Activated T-helper 17 cell treated with anti-CD3 and anti-CD28 coated beads, Interleukin-2, amount 50 U/mL, for 72 hours (primary cell): ENCODE measurements around the gene SGMS2. TPM values are rescaled to one million over a fixed set of nuclear protein-coding genes. Genes with fewer than 3 reads are reported as not detected.

Source experiments
- ATAC-seq: fragments of 150-1000 bp; cut with Tn5 transposase; replicated peaks from 2 replicates; pipeline ENCODE4 v1.10.0; 2021; ENCODE audit warnings: mild to moderate bottlenecking, moderate library complexity
- H3K27ac Mint-ChIP-seq: one replicate; pipeline ENCODE4 v1.8.0; 2022; ENCODE audit warnings: mixed read lengths
- H3K27me3 Mint-ChIP-seq: one replicate; pipeline ENCODE4 v1.8.0; 2022; ENCODE audit warnings: mixed read lengths
- H3K36me3 Mint-ChIP-seq: one replicate; pipeline ENCODE4 v1.8.0; 2022; ENCODE audit warnings: low read depth, mild to moderate bottlenecking, mixed read lengths
- H3K4me1 Mint-ChIP-seq: one replicate; pipeline ENCODE4 v1.8.0; 2022; ENCODE audit warnings: mixed read lengths
- H3K4me3 Mint-ChIP-seq: one replicate; pipeline ENCODE4 v1.8.0; 2022; ENCODE audit warnings: mild to moderate bottlenecking, mixed read lengths
- H3K9me3 Mint-ChIP-seq: one replicate; pipeline ENCODE4 v1.8.0; 2022; ENCODE audit warnings: mixed read lengths
- total RNA-seq, 2 donors: library from RNA; stranded (reverse); gene quantifications; one replicate each; pipeline ENCODE4 v1.2.3, GENCODE V29; 2022

SGMS2 gene
- total RNA-seq, 2 donors from 2014 or later: 0.19 to 1.2 TPM

- H3K9me3 Mint-ChIP-seq: no peaks in the 10 kb centered on the region
- no peak overlapping the region for H3K27ac Mint-ChIP-seq
- no peak overlapping the region for H3K4me3 Mint-ChIP-seq
- peaks cover 14% of the 10 kb centered on the region for H3K27me3 Mint-ChIP-seq
- no peaks in the 10 kb centered on the region for H3K4me1 Mint-ChIP-seq
- ATAC-seq: no peak
- no peaks in the 10 kb centered on the region for H3K36me3 Mint-ChIP-seq
Observed at GRCh38 chr4:107838861-107839565, 14.3 kb downstream of the SGMS2 start.

- H3K27ac Mint-ChIP-seq: no peak overlapping the region
- H3K4me3 Mint-ChIP-seq: no peak overlapping the region
- no peaks in the 10 kb centered on the region for H3K4me1 Mint-ChIP-seq
- peaks cover 19% of the 10 kb centered on the region for H3K27me3 Mint-ChIP-seq
- H3K36me3 Mint-ChIP-seq: no peaks in the 10 kb centered on the region
- H3K9me3 Mint-ChIP-seq: no peaks in the 10 kb centered on the region
- ATAC-seq: no peak
Observed at GRCh38 chr4:107843391-107843790, 18.7 kb downstream of the SGMS2 start.

DNA sequence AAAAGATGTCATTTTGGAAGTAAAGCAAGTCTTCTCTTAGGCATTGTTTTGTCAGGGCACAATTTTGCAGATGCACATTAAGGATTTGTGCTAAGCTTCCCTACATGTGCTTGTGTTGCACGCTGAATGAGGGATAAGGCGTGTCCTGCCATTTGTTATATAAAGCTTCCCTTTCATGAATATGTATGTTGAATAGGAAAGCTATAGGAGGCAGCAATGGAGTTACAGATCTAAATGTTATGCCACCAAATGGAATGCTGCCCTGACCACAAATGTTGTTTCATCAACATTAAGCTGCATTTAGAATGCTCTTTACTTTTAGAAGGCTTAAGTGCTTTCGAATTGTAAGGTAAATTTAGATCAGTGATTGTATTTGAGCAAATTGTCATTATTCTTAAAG, 20.9 kb downstream of the SGMS2 start:
- ATAC-seq: no peak
- Mint-ChIP-seq H3K9me3 (peaks cover 4% of the 10 kb centered on the region), H3K4me3 (no peak overlapping the region), H3K4me1 (peaks cover 6% of the 10 kb centered on the region), H3K27me3 (peaks cover 15% of the 10 kb centered on the region), H3K27ac (no peak overlapping the region), H3K36me3 (no peaks in the 10 kb centered on the region)

DNA sequence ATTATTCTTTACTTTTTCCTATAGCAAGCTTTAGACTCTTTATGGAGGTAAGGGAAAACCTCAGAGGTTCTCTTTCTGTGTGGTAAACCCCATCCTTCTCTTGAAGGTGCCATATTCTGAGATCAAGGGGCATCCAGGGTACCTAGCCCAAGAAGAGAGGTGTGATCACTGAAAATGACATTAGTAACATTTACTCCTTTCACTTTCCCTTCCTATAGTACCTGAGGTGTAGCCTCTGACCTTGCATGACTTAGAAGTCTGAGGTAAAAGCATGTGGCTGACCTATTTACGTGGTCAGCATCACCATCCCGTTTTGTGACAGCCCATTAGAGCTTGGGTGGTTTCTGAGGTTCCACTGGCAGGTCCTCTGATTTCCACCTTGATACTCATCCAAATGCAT, 25.7 kb downstream of the SGMS2 start:
- Mint-ChIP-seq H3K27ac (no peak overlapping the region), H3K36me3 (no peaks in the 10 kb centered on the region), H3K4me1 (peaks cover 10% of the 10 kb centered on the region), H3K9me3 (peaks cover 4% of the 10 kb centered on the region), H3K27me3 (peaks cover 6% of the 10 kb centered on the region), H3K4me3 (no peak overlapping the region)
- ATAC-seq: peak; percentile 74

DNA sequence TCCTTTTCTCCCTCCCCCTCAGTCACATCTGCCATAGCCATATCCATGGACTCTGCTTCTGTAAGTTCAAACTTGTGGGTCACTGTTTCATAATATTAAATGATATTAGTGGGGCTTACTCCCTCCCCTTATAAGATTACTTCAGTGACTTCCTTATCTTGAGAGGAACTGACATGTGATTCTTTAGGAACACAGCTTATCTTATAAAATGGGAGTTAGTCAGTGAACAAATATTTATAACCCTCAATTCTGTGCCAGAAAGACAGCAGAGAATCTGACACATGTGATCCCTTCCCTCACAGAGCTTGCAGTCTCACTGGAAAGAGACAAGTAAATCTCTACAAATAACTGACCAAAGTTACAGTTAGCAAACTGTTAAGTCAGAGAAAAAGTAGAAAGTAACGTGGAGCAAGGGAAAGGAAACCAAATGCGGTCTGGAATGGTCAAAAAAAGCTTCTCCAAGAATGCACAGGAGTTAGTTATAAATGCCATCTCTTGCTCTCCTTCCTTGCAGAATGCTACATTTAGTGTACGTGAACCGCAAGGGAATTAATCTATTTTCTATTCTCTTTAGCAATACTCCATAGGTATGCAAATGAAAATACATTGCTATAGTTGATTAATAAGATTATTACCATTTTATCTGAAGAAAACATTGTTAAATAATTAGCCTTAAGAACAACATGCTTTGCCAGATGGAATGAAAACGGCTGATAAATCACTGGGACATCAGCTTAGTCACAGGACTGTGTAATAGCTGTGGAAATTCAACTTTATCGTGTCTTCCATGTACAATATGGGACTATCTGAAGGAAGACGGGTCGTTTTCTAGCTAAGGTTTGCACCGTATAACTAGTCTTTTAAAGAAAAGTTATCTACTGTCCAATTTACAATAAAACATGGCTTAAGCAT, 29.0 kb downstream of the SGMS2 start:
- Mint-ChIP-seq H3K27me3 (peaks cover 31% of the 10 kb centered on the region), H3K36me3 (no peaks in the 10 kb centered on the region), H3K27ac (no peak overlapping the region), H3K4me3 (no peak overlapping the region), H3K4me1 (peaks cover 10% of the 10 kb centered on the region), H3K9me3 (peaks cover 4% of the 10 kb centered on the region)
- no peak for ATAC-seq

DNA sequence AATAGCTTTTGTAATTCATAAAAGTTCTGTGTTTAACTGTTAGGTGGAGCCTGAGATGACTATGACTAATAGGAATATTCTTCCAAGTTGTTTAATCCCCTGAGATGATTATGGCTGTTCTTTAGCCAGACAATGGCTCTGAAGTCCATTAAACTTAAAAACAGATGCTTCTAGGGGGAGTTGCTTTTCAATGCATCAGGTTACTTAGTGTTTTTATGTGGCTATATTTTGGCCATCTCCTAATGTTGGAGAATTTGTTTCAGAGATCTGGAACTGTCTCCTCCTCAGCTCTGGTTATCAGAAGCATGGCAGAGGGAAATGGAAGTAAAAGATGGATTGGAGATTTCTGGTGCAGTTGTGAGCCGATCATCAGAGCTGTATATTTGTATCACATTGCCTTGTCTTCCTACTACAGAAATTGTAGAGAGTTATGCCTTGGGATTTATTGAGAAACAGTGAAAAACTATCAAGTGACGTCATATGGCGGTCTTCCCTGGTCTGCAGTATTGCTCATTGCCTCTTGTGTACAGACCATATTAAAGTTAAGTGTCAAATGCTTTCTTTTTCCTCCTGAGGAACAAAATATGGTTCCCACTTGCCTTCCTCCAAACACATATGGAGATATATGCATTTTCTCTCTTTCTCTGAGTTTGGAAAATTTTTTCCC, 29.8 kb downstream of the SGMS2 start:
- no peak overlapping the region for H3K4me3 Mint-ChIP-seq
- ATAC-seq: no peak
- peaks cover 34% of the 10 kb centered on the region for H3K27me3 Mint-ChIP-seq
- peaks cover 4% of the 10 kb centered on the region for H3K9me3 Mint-ChIP-seq
- H3K4me1 Mint-ChIP-seq: peaks cover 10% of the 10 kb centered on the region
- H3K36me3 Mint-ChIP-seq: no peaks in the 10 kb centered on the region
- no peak overlapping the region for H3K27ac Mint-ChIP-seq

DNA sequence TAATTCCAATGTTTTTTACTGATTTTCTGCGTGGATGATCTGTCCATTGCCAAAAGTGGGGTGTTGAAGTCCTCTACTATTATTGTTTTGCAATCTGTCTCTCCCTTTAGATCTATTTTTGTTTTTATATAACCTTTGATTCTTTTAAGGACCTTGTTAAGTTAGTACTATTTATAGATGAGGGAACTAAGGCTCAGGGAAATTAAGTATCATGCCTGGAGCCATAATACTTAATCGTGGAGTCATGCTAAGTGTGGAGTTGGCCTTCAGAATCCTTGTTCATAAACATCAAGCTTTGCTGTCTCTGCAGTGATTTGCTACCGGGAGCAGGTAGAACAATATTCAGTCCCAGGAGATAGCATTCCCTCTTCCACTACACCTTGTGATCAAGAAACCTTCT, 31.0 kb downstream of the SGMS2 start:
- Mint-ChIP-seq H3K27me3 (peaks cover 35% of the 10 kb centered on the region), H3K27ac (no peak overlapping the region), H3K4me3 (no peak overlapping the region), H3K4me1 (peaks cover 3% of the 10 kb centered on the region), H3K36me3 (no peaks in the 10 kb centered on the region), H3K9me3 (no peaks in the 10 kb centered on the region)
- ATAC-seq: no peak

DNA sequence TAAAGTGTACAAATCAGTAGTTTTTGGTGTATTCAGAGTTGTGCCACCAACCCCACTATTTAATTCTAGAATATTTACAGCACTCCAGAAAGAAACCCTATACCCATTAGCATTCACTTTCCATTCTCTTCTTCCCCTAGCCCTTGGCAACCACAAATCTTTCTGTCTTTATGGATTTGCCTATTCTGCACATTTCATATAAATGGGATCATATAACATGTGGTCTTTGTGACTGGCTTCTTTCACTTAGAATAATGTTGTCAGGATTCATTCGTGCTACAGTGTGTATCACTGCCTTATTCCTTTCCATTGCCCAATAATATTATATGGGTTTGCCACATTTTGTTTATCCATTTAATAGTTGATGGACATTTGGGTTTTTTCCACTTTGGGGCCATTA, 32.2 kb downstream of the SGMS2 start:
- Mint-ChIP-seq H3K9me3 (no peaks in the 10 kb centered on the region), H3K4me3 (no peak overlapping the region), H3K36me3 (no peaks in the 10 kb centered on the region), H3K4me1 (no peaks in the 10 kb centered on the region), H3K27me3 (peaks cover 32% of the 10 kb centered on the region), H3K27ac (no peak overlapping the region)
- ATAC-seq: no peak

DNA sequence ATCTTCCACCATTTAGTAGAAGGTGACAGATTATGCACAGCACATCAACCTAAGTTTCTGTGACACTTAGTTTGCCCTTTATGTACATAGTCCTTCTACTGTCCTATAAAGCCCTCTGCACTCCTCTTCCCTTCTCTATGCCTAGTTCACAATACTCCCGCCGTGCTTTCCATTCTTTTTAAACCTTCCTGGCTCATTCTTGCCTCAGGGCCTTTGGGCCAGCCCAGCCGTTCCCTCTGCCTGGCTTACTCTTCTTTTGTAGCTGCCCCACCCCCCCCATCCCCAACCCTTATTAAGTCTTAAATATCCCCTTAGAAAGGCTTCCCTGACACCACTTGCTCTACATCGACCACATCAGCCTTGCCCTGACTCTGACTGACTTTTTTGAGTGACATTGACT, 33.0 kb downstream of the SGMS2 start:
- H3K36me3 Mint-ChIP-seq: no peaks in the 10 kb centered on the region
- H3K4me1 Mint-ChIP-seq: peaks cover 6% of the 10 kb centered on the region
- ATAC-seq: no peak
- H3K4me3 Mint-ChIP-seq: no peak overlapping the region
- no peaks in the 10 kb centered on the region for H3K9me3 Mint-ChIP-seq
- H3K27me3 Mint-ChIP-seq: peaks cover 37% of the 10 kb centered on the region
- no peak overlapping the region for H3K27ac Mint-ChIP-seq

DNA sequence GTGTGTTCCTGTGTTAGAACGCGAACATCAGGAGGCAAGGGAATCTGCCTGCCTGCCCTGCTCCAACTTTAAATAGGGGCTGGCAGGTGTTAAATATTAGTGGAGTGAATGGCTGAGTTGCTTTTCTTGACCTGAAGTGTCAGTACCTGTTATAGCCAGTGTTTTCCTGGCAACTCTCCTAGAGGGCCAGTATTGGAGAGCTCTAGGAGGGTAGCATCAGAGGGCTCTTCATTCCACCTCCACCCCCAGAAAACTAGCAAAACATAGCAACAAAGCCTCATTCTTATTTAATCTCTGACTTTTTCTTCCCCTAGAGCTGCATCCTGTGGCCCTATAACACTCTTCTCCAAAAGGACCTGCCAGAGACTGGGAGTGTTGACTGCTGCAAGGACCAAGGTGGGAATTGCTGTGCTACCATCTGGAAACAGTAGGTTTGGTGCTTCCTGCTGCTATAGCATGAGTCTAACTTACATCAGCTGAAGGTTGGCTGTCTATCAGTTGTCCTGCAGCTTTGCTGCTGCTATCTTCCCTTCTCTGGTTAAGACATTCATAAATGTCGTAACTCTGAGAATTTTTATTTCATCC, 33.5 kb downstream of the SGMS2 start:
- H3K4me1 Mint-ChIP-seq: peaks cover 10% of the 10 kb centered on the region
- H3K4me3 Mint-ChIP-seq: no peak overlapping the region
- no peaks in the 10 kb centered on the region for H3K9me3 Mint-ChIP-seq
- ATAC-seq: no peak
- no peak overlapping the region for H3K27ac Mint-ChIP-seq
- H3K27me3 Mint-ChIP-seq: peaks cover 37% of the 10 kb centered on the region
- no peaks in the 10 kb centered on the region for H3K36me3 Mint-ChIP-seq

DNA sequence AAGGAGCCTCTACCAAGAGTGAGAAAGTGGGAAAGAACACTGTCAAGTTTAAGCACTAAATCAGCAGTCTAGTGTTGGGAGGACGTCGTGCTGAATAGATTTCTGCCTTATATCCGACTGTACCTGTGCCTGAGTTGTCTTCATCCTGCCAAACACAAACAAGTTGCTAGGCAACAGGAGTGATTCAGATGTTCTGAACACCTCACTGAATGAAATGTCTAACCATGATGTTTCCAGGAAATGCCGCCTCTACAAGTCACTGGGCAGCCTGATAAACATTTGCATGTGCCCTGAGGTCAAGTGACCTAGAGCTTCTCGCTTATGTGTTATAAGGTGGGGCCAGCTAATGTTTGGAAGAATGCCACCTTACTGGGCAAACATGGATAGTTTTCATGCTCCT, 37.9 kb downstream of the SGMS2 start:
- H3K36me3 Mint-ChIP-seq: no peaks in the 10 kb centered on the region
- peak overlapping the region; percentile 87 for H3K27ac Mint-ChIP-seq
- ATAC-seq: peak; percentile 87
- H3K4me1 Mint-ChIP-seq: peaks cover 14% of the 10 kb centered on the region
- peak overlapping the region; percentile 37 for H3K4me3 Mint-ChIP-seq
- H3K27me3 Mint-ChIP-seq: peaks cover 19% of the 10 kb centered on the region
- H3K9me3 Mint-ChIP-seq: no peaks in the 10 kb centered on the region

DNA sequence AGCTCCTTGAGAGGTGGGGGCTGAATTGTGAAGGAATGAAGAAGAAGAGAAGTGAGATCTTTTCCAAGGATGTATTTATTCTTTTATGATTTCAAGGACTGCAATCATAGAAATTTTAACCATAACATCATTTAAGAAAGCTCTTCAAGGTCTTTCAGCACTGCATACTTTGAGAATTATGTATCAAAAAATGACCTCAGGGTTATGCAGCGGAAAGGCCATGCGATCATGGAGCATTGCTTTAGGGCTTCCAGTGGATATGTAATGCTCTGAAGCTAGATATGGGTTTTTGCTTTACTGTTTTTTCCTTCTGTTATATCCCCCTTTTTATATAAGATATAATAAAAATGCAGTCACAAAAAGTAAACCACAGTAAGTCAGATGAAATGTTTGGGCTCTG, 38.7 kb downstream of the SGMS2 start:
- Mint-ChIP-seq H3K4me3 (peak overlapping the region; percentile 37), H3K9me3 (no peaks in the 10 kb centered on the region), H3K27ac (peak overlapping the region; percentile 87), H3K27me3 (peaks cover 12% of the 10 kb centered on the region), H3K36me3 (no peaks in the 10 kb centered on the region), H3K4me1 (peaks cover 14% of the 10 kb centered on the region)
- no peak for ATAC-seq

DNA sequence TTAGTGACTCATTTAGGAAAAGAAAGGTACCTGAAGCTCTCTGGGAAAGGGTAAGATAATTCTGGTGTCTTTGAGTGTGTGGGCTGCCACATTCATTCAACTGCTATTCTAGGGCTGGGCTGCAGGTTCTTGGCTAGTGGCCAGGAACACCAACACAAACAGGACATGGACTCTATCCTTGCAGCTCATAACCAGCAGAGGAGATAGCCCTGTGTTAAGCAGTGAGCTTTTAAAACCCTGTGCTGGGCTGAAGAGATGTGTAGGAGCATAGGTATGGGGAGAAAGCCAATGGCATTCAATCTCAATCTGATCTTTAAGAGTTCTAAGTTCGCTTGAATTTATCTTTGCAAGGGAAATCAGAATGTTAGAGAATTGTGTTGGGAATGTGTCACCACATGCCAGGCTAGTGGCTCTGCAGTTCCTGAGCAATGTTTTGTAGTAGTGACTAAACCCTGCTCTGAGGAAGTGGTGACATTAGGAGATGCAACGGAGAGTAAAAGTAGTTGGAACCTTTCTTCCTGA, 39.2 kb downstream of the SGMS2 start:
- ATAC-seq: peak; percentile 67
- peak overlapping the region; percentile 87 for H3K27ac Mint-ChIP-seq
- H3K9me3 Mint-ChIP-seq: no peaks in the 10 kb centered on the region
- H3K4me1 Mint-ChIP-seq: peaks cover 14% of the 10 kb centered on the region
- H3K27me3 Mint-ChIP-seq: peaks cover 8% of the 10 kb centered on the region
- H3K4me3 Mint-ChIP-seq: no peak overlapping the region
- H3K36me3 Mint-ChIP-seq: no peaks in the 10 kb centered on the region

DNA sequence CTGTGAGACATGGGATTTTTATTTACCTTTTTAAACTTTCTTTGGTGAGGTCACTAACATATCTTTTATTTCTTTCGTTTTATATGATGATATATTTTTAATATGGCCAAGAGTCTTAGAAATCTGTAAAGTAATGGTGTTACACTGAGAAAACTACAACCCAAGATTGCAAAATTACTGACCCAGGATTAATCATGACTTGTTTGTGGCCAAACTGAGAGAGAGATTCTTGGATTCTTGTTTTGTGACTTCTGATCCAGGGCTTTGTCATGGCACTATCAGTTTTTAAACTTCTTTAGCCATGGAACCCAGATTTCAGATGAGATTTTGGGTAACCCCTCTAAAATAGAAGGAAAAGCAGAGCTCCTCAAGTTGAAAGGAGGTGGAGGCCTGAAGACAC, 42.0 kb downstream of the SGMS2 start:
- H3K4me3 Mint-ChIP-seq: no peak overlapping the region
- H3K4me1 Mint-ChIP-seq: peaks cover 14% of the 10 kb centered on the region
- no peak overlapping the region for H3K27ac Mint-ChIP-seq
- no peaks in the 10 kb centered on the region for H3K36me3 Mint-ChIP-seq
- no peak for ATAC-seq
- H3K9me3 Mint-ChIP-seq: no peaks in the 10 kb centered on the region
- peaks cover 5% of the 10 kb centered on the region for H3K27me3 Mint-ChIP-seq
